Measurements from ENCODE around the gene HBE1. TPM values are rescaled to one million over a fixed set of nuclear protein-coding genes. Genes with fewer than 3 reads are reported as not detected.

The HBE1 gene
- total and polyA plus RNA-seq, 9 of the 15 experiments (the other 6 are each of a cell fraction or from before 2014, with no cell fraction given) = 612 to 10,250 (median 2,181) TPM

DNA sequence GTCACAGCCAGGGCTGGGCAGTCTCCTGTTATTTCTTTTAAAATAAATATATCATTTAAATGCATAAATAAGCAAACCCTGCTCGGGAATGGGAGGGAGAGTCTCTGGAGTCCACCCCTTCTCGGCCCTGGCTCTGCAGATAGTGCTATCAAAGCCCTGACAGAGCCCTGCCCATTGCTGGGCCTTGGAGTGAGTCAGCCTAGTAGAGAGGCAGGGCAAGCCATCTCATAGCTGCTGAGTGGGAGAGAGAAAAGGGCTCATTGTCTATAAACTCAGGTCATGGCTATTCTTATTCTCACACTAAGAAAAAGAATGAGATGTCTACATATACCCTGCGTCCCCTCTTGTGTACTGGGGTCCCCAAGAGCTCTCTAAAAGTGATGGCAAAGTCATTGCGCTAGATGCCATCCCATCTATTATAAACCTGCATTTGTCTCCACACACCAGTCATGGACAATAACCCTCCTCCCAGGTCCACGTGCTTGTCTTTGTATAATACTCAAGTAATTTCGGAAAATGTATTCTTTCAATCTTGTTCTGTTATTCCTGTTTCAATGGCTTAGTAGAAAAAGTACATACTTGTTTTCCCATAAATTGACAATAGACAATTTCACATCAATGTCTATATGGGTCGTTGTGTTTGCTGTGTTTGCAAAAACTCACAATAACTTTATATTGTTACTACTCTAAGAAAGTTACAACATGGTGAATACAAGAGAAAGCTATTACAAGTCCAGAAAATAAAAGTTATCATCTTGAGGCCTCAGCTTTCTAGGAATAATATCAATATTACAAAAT, 18.6 kb upstream of the HBE1 start (continued):
- TF ChIP-seq, protein P1, sequence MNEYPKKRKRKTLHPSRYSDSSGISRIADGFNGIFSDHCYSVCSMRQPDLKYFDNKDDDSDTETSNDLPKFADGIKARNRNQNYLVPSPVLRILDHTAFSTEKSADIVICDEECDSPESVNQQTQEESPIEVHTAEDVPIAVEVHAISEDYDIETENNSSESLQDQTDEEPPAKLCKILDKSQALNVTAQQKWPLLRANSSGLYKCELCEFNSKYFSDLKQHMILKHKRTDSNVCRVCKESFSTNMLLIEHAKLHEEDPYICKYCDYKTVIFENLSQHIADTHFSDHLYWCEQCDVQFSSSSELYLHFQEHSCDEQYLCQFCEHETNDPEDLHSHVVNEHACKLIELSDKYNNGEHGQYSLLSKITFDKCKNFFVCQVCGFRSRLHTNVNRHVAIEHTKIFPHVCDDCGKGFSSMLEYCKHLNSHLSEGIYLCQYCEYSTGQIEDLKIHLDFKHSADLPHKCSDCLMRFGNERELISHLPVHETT (CRISPR knock-in tag; conservative IDR thresholded peaks at IDR 0.05 in 1 of 2, IDR thresholded peaks at IDR 0.05 in 1 of 2) = peak in 1 of 2 experiments; percentile 44; a peak in 1 of 4 replicates
- TF ChIP-seq KLF13 (tag; IDR thresholded peaks at IDR 0.05; ENCODE audit: borderline replicate concordance, low read depth) (no peak), ZNF212 (CRISPR knock-in tag; IDR thresholded peaks at IDR 0.05) (no peak), ZNF12 (CRISPR knock-in tag; IDR thresholded peaks at IDR 0.05) (no peak), ARHGAP35 (IDR thresholded peaks at IDR 0.05; ENCODE audit: partially characterized antibody) (no peak), CEBPG (CRISPR knock-in tag; IDR thresholded peaks at IDR 0.05) (no peak), CEBPG (tag; conservative IDR thresholded peaks at IDR 0.05 in 1 of 2, IDR thresholded peaks at IDR 0.05 in 1 of 2) (no peak), FOXP1 (CRISPR knock-in tag; IDR thresholded peaks at IDR 0.05) (no peak), ZZZ3 (IDR thresholded peaks at IDR 0.05) (no peak), SNIP1 (IDR thresholded peaks at IDR 0.05; ENCODE audit: low read depth) (no peak), ZKSCAN1 (IDR thresholded peaks at IDR 0.05; ENCODE audit: low read depth, low read length) (0 out of 2 replicates have a peak, but pooled peaks have one; percentile 55)
- TF ChIP-seq, protein P2, sequence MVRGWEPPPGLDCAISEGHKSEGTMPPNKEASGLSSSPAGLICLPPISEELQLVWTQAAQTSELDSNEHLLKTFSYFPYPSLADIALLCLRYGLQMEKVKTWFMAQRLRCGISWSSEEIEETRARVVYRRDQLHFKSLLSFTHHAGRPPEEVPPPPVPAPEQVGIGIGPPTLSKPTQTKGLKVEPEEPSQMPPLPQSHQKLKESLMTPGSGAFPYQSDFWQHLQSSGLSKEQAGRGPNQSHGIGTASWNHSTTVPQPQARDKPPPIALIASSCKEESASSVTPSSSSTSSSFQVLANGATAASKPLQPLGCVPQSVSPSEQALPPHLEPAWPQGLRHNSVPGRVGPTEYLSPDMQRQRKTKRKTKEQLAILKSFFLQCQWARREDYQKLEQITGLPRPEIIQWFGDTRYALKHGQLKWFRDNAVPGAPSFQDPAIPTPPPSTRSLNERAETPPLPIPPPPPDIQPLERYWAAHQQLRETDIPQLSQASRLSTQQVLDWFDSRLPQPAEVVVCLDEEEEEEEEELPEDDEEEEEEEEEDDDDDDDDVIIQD (CRISPR knock-in tag; IDR thresholded peaks at IDR 0.05) = no peak
- TF ChIP-seq, protein P3, sequence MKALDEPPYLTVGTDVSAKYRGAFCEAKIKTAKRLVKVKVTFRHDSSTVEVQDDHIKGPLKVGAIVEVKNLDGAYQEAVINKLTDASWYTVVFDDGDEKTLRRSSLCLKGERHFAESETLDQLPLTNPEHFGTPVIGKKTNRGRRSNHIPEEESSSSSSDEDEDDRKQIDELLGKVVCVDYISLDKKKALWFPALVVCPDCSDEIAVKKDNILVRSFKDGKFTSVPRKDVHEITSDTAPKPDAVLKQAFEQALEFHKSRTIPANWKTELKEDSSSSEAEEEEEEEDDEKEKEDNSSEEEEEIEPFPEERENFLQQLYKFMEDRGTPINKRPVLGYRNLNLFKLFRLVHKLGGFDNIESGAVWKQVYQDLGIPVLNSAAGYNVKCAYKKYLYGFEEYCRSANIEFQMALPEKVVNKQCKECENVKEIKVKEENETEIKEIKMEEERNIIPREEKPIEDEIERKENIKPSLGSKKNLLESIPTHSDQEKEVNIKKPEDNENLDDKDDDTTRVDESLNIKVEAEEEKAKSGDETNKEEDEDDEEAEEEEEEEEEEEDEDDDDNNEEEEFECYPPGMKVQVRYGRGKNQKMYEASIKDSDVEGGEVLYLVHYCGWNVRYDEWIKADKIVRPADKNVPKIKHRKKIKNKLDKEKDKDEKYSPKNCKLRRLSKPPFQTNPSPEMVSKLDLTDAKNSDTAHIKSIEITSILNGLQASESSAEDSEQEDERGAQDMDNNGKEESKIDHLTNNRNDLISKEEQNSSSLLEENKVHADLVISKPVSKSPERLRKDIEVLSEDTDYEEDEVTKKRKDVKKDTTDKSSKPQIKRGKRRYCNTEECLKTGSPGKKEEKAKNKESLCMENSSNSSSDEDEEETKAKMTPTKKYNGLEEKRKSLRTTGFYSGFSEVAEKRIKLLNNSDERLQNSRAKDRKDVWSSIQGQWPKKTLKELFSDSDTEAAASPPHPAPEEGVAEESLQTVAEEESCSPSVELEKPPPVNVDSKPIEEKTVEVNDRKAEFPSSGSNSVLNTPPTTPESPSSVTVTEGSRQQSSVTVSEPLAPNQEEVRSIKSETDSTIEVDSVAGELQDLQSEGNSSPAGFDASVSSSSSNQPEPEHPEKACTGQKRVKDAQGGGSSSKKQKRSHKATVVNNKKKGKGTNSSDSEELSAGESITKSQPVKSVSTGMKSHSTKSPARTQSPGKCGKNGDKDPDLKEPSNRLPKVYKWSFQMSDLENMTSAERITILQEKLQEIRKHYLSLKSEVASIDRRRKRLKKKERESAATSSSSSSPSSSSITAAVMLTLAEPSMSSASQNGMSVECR (CRISPR knock-in tag; IDR thresholded peaks at IDR 0.05) = no peak
- TF ChIP-seq, protein P4, sequence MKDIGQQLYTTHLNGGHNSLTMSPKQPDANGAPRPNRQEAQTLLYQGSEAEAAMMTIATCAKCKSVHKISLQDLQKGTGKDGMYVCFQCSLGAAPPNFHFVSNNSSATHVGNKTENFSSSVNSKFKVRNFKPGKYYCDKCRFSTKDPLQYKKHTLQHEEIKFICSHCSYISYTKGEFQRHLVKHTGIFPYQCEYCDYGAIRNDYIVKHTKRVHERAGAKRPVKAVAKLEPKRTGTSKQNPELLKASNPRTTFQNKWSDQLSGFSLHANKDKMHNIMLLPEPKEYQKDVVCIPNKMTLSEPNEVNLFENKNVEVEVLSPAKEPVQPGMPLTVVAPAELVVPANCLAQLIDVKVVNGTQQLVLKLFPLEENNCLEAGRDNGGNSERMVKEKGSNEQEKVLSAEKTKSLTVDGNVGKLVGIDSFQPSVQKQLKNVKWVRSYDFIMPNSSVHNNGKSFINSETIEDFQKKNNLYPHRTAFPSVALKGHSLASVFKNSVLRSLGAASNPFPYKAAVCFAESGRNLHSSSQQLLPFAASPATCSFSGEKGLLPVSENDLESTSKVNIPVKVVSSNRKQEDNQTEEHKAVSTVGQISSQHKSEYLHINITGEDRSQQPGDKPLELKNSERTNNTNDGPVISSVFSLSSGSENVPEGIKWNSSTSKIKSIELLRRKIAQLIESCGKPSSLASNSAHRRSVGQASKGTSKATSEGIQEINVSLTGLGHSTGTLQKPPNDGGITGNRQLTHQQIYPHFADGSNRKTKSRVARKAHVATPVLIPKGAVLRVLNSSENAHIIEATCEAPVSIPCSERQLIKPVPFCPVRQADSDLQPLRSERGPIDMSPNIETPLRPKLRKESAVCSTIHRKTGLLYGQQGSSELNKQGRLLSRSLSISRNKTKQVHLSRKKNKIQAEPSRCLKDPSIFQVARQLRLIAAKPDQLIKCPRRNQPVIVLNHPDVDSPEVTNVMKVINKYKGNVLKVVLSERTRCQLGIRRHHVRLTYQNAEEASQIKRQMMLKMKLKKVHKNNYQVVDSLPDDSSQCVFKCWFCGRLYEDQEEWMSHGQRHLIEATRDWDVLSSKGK (CRISPR knock-in tag; IDR thresholded peaks at IDR 0.05) = no peak

Data from K562 (cell line).